Adipose tissue (tissue), 3 donors: ENCODE data around the gene NRP1. TPM values are rescaled to one million over a fixed set of nuclear protein-coding genes. Genes with fewer than 3 reads are reported as not detected.

Experiments
- H3K27ac ChIP-seq: one replicate; pipeline ENCODE4 v1.5.1; 2013; ENCODE audit warnings: low read depth, low read length
- WGBS, 3 donors: extraction: QIAGEN DNeasy Blood & Tissue Kit; methylation state at CpG; one replicate each; pipeline ENCODE4 v1.1.7; 2013; 5-methylcytosine and 5-hydroxymethylcytosine counted together
- polyA plus RNA-seq, 3 donors: library from polyadenylated mRNA; stranded (reverse); fragments of 200-250 nt; gene quantifications; one replicate each; pipeline ENCODE4 v1.2.3, GENCODE V29; 2013
- donor health status: healthy with polysubstance abuse.
- donor health status: Bipolar disorder and iron deficiency.
- donor health status: healthy.

Gene NRP1
- polyA plus RNA-seq, 3 donors: 16.0 to 70.9 (median 35.8) TPM

GRCh38 chr10:33189363-33189762 is 145.1 kb downstream of the NRP1 start:
- no peak overlapping the region for H3K27ac ChIP-seq
- WGBS, 3 donors: 83 to 91% (median 90%) methylated on average over 6 of the region's 6 CpGs

- H3K27ac ChIP-seq: no peak overlapping the region
- 45 to 84% (median 75%) methylated on average over 9 of the region's 9 CpGs for WGBS, 3 donors
Measured at GRCh38 chr10:33187427-33187999, 147.0 kb downstream of the NRP1 start.

DNA sequence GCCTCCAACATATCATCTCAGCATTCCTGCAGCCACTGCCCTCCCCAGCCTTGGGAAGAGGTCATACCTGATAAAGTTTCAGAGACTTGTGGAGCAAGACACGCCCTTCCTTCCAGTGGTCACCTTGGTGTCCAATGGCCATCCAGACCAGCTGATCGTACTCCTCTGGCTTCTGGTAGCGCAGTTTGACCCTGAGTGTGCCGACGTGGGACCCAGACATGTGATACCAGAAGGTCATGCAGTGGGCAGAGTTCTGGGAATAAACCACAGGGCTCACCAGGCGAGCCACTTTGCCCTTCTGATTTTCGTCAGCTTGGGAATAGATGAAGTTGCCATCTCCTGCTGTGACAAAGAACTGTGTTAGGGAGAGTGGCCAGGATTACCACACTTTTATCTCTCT is 148.3 kb downstream of the NRP1 start:
- no peak overlapping the region for H3K27ac ChIP-seq
- WGBS, 3 donors: 76 to 86% (median 85%) methylated on average over 7 of the region's 7 CpGs

- no peak overlapping the region for H3K27ac ChIP-seq
- WGBS, 3 donors: 61 to 83% (median 63%) methylated on average over 1 of the region's 1 CpG
Measured at GRCh38 chr10:33183655-33184054, 150.8 kb downstream of the NRP1 start.

- 63 to 82% (median 76%) methylated on average over 3 of the region's 3 CpGs for WGBS, 3 donors
- H3K27ac ChIP-seq: no peak overlapping the region
Measured at GRCh38 chr10:33180921-33181320, 153.5 kb downstream of the NRP1 start.

GRCh38 chr10:33180390-33180789 is 154.1 kb downstream of the NRP1 start:
- WGBS, 3 donors: 82 to 90% (median 86%) methylated on average over 5 of the region's 5 CpGs
- H3K27ac ChIP-seq: no peak overlapping the region

GRCh38 chr10:33179067-33179466 is 155.4 kb downstream of the NRP1 start:
- 68 to 74% (median 70%) methylated on average over 8 of the region's 8 CpGs for WGBS, 3 donors
- no peak overlapping the region for H3K27ac ChIP-seq

GRCh38 chr10:33178026-33178755 is 156.3 kb downstream of the NRP1 start:
- WGBS, 3 donors: 35 to 51% (median 47%) methylated on average over 3 of the region's 3 CpGs
- H3K27ac ChIP-seq: no peak overlapping the region

DNA sequence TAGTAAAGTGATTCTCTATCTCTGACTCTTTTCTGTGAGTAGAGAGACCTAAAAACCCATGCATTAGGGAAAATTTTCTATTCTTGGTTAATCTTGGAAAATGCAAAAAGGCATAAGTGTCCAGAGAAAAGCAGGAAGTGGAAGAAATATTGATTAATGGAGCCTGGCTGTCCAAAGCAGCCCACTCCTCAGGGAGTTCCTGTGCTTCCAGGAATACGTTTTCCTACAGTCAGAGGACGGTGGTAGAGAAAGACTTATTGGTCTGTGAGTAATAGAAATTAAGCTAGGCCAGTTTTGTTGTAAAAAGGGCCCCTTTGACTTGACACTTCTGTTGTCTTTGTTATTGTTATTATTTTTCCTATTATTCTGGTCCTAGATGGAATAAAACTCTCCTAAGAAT is 157.8 kb downstream of the NRP1 start:
- 52 to 75% (median 65%) methylated on average over 2 of the region's 2 CpGs for WGBS, 3 donors
- H3K27ac ChIP-seq: no peak overlapping the region

DNA sequence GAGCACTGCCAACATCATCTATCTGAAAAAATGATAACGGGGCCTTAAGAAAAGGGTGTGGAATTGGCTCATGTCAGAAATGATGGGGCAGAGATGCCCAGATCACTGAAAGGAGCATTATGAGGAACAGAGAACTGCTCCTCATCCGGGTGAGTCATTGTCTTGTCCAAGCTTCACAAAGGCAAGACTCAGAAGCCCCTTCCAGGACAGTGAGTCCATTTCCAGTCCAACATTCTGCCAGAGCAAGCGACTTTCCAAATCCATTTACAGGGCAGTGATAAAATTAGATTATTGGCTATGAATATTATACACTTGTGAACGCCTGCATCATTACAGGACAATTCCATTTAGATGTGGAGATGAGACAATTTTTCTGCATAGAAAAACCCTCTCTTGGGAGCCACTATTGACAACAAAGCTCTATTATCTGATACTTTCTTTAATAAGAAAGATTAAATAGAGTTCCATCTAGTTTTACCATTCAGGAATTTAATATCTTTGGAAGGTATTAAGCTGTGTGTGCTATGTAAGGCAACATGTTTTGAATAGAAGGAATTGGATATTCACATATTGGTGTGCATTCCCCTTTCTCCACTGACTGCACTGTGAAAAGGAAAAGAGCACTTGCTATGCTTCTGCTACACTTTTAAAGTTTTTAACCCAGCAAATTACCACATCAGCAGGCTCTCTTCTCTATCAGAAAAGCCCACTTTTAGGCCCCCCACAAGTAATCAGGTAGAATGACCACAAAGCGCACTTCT is 159.6 kb downstream of the NRP1 start:
- H3K27ac ChIP-seq: no peak overlapping the region
- WGBS, 3 donors: 63 to 81% (median 65%) methylated on average over 5 of the region's 5 CpGs

DNA sequence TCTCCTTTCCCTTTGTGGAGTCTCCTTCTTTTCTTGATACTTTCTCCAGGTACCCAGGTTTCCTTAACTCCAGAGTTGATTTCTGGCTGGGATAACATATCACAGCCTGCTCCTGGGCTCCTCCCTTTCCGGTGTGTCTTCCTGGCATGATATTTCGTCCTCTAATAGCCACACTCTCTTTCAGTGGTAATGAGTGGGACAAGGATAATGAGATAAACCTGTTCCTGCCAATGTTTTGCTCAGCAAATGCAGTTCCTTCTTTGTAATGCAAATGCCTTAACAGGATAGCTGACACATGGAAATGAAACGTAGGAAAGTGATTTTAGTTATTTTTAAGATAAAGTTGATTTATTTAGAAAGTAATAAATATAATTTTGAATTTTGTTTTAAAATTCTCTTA is 168.6 kb downstream of the NRP1 start:
- 29 to 77% (median 46%) methylated on average over 3 of the region's 3 CpGs for WGBS, 3 donors
- no peak overlapping the region for H3K27ac ChIP-seq

GRCh38 chr10:33164060-33164709 is 170.3 kb downstream of the NRP1 start:
- H3K27ac ChIP-seq: no peak overlapping the region

DNA sequence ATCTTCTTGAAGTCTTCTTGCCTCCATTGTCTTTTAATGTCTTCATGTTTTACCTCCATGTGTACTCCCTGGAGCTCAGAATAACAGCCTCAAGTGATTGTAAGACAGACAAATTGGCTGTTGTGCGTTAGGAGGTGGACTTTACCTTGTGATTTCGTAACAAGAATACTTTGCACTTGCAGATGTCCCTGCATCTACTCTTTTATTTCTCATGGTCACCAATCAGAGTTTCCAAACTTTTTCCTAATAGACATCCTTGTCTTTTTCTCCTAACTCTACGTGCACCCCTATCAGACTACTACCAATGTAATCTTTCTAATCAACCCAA is 172.3 kb downstream of the NRP1 start:
- H3K27ac ChIP-seq: no peak overlapping the region
- 79 to 91% (median 83%) methylated on average over 3 of the region's 3 CpGs for WGBS, 3 donors

More at GRCh38 chr10:33164060-33164709, 170.3 kb downstream of the NRP1 start:
- 46 to 59% (median 58%) methylated on average over 9 of the region's 9 CpGs for WGBS, 3 donors

GRCh38 chr10:33161550-33162247 is 172.8 kb downstream of the NRP1 start:
- H3K27ac ChIP-seq: no peak overlapping the region
- 89 to 93% (median 93%) methylated on average over 6 of the region's 6 CpGs for WGBS, 3 donors

DNA sequence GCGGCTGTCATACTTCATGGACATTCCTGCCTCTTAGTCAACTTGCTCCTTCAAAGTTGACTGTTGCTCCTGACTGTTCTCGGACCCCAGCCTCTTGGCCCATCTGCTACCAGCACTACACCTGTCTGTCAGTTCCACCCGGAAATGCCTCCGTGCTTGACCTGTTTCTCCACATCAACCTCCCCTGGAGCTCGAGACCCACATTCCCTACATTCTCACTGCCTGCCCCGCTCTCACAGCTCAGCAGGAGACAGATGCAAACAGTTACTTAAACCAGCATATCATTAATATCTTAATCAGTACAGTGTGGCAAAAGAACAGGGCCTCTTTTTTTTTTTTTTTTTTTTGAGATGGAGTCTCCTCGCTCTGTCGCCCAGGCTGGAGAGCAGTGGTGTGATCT is 174.3 kb downstream of the NRP1 start:
- WGBS, 3 donors: 76 to 93% (median 92%) methylated on average over 8 of the region's 8 CpGs
- H3K27ac ChIP-seq: no peak overlapping the region

DNA sequence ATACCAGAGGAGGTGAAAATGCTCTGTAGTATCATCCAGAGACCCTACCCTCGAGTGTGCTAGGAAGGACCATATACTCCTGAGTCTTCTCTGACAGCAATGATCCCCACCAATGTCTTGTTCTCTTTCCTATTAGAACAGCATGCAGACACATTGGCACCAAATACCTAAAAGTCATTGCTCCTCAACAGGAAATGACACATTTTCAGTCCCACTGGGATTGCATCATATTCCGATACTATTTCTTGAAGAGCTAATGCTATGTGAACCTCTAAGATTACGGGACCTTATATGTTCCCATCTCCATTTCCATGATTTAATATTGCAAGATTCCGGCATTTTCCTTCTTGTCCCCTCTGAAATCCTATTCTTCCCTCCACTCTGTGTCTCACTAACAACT is 177.4 kb downstream of the NRP1 start:
- H3K27ac ChIP-seq: no peak overlapping the region
- 73 to 84% (median 74%) methylated on average over 4 of the region's 4 CpGs for WGBS, 3 donors

- whole genome bisulfite sequencing, 3 donors: 38 to 70% (median 69%) methylated on average over 10 of the region's 10 CpGs
- no peak overlapping the region for H3K27ac ChIP-seq
Measured at GRCh38 chr10:33155720-33156638, 178.5 kb downstream of the NRP1 start.

DNA sequence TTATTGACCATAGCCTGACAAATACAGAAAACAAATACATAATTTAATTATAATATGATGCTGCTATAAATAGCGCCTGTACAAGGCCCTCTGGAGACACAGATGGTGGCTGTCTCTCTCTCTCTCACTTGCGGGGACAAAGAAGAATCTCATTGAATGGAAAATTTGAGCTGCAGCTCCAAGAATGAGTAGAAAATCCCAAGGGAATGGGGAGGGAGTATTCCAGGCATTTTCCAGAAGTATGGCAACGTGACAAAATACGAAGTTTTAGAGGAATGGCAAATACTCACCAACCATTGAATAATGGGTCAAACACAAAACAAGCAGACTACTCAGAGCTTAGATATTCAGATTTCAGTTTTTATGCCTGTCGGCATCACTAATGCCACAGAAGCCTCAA is 179.9 kb downstream of the NRP1 start:
- no peak overlapping the region for H3K27ac ChIP-seq
- WGBS, 3 donors: 71 to 85% (median 81%) methylated on average over 5 of the region's 5 CpGs
